ENCODE measurements around the gene PKD1L1. TPM values are rescaled to one million over a fixed set of nuclear protein-coding genes. Genes with fewer than 3 reads are reported as not detected.
A peak's percentile ranks its signal among the peaks of the same experiment; 100 is the strongest.

The PKD1L1 gene
- total RNA-seq, 1 experiment from 2014 or later = 0.17 TPM

- H2BK20ac ChIP-seq (ENCODE audit: low read depth, low read length, poor library complexity, severe bottlenecking) = no peak overlapping the region
- no peak overlapping the region for H2BK120ac ChIP-seq (ENCODE audit: low read depth, low read length, poor library complexity, severe bottlenecking)
- H3K79me1 ChIP-seq (ENCODE audit: insufficient read depth, low read depth, low read length, poor library complexity, severe bottlenecking) = no peaks in the 10 kb centered on the region
- no peaks in the 10 kb centered on the region for H3K4me1 ChIP-seq (ENCODE audit: insufficient read depth, low read length)
- DNase-seq = no peak
- Mint-ChIP-seq H3K4me3 (no peak overlapping the region), H3K36me3 (ENCODE audit: insufficient read depth in 1 of 3, low read depth in 3 of 3) (no peaks in the 10 kb centered on the region), H3K27ac (peak overlapping the region; percentile 11 to 34 (median 22); a peak in 2 of 7 replicates), H3K4me1 (peaks cover 0 to 5% of the 10 kb centered on the region in 2 experiments; a peak in 1 of 4 replicates), H3K27me3 (ENCODE audit: low read depth) (no peaks in the 10 kb centered on the region; the same call in 1 of the 2 replicates), H3K9me3 (no peaks in the 10 kb centered on the region)
- no peaks in the 10 kb centered on the region for H4K20me1 ChIP-seq (ENCODE audit: control insufficient read depth, insufficient read depth, insufficient read length)
- no peak overlapping the region for H3K27ac ChIP-seq (ENCODE audit: insufficient read length, low read depth, low read length)
- no peaks in the 10 kb centered on the region for H3K79me2 ChIP-seq (ENCODE audit: insufficient read depth, low read length)
- H3K27me3 ChIP-seq (ENCODE audit: insufficient read depth, low read length) = no peaks in the 10 kb centered on the region
- H2BK12ac ChIP-seq (ENCODE audit: insufficient read length, low read depth, low read length) = no peak overlapping the region
- H3K23ac ChIP-seq (ENCODE audit: insufficient read length, low read depth, low read length) = no peak overlapping the region
- H4K8ac ChIP-seq (replicated peaks; ENCODE audit: insufficient read length, low read depth, low read length) = no peak overlapping the region
- H3K14ac ChIP-seq (ENCODE audit: insufficient read depth, low read length) = no peak overlapping the region
- H4K91ac ChIP-seq (ENCODE audit: insufficient read length, low read depth, low read length) = no peak overlapping the region
- no peak overlapping the region for H3K18ac ChIP-seq (ENCODE audit: insufficient read length, low read depth, low read length)
- WGBS (ENCODE audit: extremely low coverage, insufficient read length, low lambda C conversion rate) = no CpG with 5 or more reads among the region's 4 CpGs
- no peak overlapping the region for H3K56ac ChIP-seq (ENCODE audit: insufficient read length, low read depth, low read length)
- no peak overlapping the region for H2BK15ac ChIP-seq (ENCODE audit: low read depth, low read length)
- H3K4me2 ChIP-seq (ENCODE audit: insufficient read depth, insufficient read length, low read length) = no peak overlapping the region
- H2AK5ac ChIP-seq (ENCODE audit: insufficient read length, low read length) = no peak overlapping the region
- TF ChIP-seq CTCF (conservative IDR thresholded peaks at IDR 0.05) = no peak
- no peak overlapping the region for H2AFZ ChIP-seq (ENCODE audit: low read length)
- no peaks in the 10 kb centered on the region for H3K9me3 ChIP-seq (ENCODE audit: control insufficient read depth, low read depth, low read length)
- no peaks in the 10 kb centered on the region for H3K23me2 ChIP-seq (ENCODE audit: insufficient read length, low read depth, low read length, poor library complexity, severe bottlenecking)
- no peak overlapping the region for H3K4ac ChIP-seq (ENCODE audit: low read depth, low read length)
- H4K5ac ChIP-seq (ENCODE audit: insufficient read length, low read depth, low read length) = no peak overlapping the region
- H2BK5ac ChIP-seq (ENCODE audit: insufficient read length, low read length) = no peak overlapping the region
- H3K9ac ChIP-seq (ENCODE audit: extremely low read depth, insufficient read length, low read length) = no peak overlapping the region
- no peak overlapping the region for H3T11ph ChIP-seq (ENCODE audit: low read length)
These were observed 69.6 kb downstream of the PKD1L1 start for GRCh38 chr7:47878662-47879061.
